Pulmonary artery endothelial cell (primary cell): Measurements from ENCODE around the gene ZFP91. TPM values are rescaled to one million over a fixed set of nuclear protein-coding genes. Genes with fewer than 3 reads are reported as not detected.

Source experiments
- DNase-seq: peaks from one replicate; pipeline ENCODE4 v3.0.0-alpha.2; 2011; ENCODE audit warnings: low read depth, low spot score
- total RNA-seq: library from RNA; depleted of rRNA; stranded (reverse); fragments of >200 nt; gene quantifications from 2 replicates; pipeline ENCODE4 v1.2.3, GENCODE V29; 2014

Gene ZFP91
- total RNA-seq, 1 donor from 2014 or later = 56.0 TPM

DNA sequence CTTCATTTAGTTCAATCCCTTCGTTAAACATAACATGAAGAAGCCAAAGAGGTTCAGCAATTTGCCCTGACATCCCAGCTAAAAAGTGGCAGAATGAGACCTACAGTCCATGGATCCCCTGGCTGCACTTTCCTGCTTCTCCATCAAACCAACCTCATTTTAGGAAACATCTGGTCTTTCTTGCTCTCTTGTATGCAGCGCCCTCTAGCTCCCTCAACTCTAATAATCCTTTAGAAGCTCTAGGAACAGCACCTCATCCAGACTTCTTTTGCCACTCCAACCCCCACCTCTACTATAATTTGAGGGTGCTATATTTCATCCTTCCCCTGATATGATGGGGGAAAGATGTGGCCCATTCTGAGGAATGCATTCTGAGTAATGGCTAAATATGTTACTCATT lies 51.0 kb downstream of the ZFP91 start:
- no peak for DNase-seq

DNA sequence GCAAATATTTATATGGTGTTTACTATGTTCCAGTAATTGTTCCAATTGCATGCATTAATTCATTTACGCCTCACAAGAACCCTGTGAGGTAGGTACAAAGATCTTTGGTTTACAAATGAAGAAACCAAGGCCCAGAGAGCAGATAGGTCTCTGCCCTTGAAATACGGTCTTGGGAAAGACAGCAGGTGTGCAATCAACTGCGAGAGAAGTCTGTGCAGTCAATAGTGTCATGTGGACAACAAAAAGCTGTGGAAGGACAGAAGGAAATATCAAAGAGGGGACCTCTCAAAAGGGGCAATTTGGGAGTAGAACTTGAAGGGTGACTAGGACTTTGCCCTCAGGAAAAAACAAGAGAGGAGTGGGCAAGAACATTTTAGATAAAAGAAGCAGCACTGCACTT lies 52.5 kb downstream of the ZFP91 start:
- DNase-seq = no peak

- DNase-seq = no peak
Observed at GRCh38 chr11:58632510-58632909, 53.6 kb downstream of the ZFP91 start.

- DNase-seq = no peak
Observed at GRCh38 chr11:58636587-58636986, 57.7 kb downstream of the ZFP91 start.

- no peak for DNase-seq
Observed at GRCh38 chr11:58637371-58637770, 58.5 kb downstream of the ZFP91 start.

DNA sequence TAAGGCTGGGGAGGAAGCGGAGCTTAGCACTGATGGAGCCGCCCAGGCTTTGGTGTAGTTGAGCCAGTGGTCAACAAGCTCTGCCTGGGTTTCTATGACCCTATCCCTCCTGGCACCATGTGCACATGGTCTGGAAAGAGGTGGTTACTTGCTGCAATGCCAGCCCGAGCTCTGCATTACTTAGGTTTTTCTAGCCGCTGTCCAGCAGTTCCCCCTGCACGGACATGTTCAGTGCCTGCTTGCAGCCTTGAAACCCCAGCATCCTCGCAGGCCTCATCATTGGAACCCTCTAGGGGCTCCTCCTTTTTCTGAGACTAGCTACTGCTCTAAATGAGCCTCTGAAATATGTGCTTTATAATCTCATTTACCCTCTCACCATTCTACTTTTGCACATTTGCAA lies 60.2 kb downstream of the ZFP91 start:
- no peak for DNase-seq

DNA sequence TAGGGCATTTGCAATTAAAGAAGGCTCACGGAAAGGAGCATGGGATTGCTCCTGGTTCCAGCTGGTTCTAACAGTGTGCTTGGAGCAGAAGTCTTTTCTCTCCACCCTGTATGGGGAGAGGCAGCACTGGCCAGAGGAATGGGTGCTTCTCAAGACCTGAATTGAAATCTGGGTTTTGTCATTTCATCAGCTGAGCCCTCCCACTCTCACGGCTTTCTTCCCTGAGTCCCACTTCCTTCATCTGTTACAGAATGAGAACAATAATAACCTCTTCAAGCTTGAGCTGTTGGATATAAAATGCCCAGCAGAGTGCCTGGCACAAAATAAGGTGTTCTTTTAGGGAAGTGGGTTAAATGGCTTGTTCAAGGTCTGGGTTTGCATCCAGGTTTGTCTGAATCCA lies 60.8 kb downstream of the ZFP91 start:
- DNase-seq = no peak

- no peak for DNase-seq
Observed at GRCh38 chr11:58640386-58641023, 61.6 kb downstream of the ZFP91 start.

- DNase-seq = no peak
Observed at GRCh38 chr11:58641341-58641740, 62.5 kb downstream of the ZFP91 start.

- DNase-seq = no peak
Observed at GRCh38 chr11:58641803-58642581, 63.1 kb downstream of the ZFP91 start.

DNA sequence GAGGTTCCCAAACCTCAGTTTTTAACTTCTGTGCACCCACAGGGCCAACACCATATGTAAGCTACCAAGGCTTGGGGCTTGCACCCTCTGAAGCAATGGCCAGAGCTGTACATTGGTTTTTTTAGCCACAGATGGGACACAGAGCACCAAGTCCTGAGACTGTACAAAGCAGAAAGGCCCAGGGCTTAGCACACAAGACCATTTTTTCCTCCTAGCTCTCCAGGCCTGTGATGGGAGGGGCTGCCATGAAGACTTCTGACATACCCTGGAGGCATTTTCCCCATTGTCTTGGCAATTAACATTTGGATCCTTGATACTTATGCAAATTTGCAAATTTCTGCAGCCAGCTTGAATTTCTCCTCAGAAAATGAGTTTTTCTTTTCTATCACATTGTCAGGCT lies 67.0 kb downstream of the ZFP91 start:
- no peak for DNase-seq

GRCh38 chr11:58647141-58647699 lies 68.4 kb downstream of the ZFP91 start:
- DNase-seq = no peak

DNA sequence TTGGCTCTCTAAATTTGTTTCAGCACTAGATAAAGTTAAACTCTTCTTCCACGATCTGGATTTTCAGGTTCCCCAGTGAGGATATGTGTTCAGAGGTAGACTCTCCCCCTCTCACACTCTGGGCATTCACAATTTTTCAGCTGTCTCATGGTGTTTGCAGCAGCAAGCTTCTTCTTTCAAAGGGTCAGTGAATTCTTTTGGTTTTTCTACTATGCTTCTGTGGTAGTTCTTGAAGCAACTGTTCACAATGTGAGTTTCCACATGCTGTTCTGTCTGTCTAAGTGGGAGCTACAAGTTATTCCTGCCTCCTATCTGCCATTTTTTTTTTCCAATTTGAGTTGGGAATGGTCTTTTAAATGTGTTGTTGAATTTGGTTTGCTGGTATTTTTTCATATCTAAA lies 69.0 kb downstream of the ZFP91 start:
- no peak for DNase-seq

DNA sequence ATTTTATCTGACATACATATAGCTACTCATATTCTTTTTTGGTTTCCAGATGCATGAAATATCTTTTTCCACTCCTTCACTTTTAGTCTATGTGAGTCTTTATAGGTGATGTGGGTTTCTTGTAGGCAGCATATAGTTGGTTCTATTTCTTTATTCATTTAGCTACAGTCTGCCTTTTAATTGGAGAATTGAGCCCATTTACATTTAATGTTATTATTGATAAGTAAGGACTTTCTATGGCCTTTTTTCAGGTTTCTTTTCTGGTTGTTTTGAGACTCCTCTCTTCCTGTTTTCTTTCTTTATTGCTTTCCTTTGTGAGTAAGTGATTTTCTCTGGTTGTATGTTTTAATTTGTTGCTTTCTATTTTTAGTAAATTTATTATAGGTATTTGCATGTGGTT lies 70.8 kb downstream of the ZFP91 start:
- DNase-seq = no peak

- DNase-seq = no peak
Observed at GRCh38 chr11:58650496-58650895, 71.6 kb downstream of the ZFP91 start.

- no peak for DNase-seq
Observed at GRCh38 chr11:58652726-58653280, 73.9 kb downstream of the ZFP91 start.

DNA sequence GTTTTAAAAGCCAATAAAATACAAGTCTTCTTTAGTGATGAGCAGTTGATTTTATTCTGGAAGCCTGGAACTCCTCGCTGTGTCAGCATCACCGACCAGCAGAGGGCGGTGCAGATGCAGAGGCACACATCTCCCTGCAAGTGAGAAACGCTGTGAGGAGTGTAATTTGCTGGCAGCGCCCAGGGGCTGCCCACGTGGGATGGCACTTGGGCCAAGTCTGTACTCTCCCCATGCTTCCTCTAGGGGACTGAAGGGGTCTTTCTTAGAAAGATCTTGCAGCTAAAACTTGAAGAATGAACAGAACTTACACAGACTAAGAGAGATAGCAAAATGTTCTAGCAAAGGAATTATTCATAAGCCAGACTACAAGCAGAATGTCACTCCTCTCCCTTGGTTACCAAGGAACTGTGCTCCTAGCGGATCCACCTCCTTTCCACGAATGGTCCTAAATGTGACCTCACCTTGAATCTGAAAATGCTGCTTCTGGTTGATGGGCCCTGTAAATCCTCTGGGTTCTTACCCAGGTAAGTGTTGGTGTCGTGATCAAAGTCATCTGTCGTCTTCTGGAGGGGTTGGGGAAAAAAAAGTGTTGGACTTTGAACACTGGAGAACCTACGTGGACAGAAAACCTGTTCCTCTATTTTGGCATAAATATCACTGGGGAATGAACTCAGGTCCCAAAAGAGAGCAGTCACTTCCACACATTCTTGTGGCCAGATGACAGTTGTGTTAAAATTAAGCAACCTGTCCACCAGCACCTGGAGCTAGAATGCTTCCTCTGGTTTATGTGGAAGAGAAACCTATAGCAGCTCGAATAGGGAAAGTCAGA lies 75.4 kb downstream of the ZFP91 start:
- peak; percentile 20 for DNase-seq

DNA sequence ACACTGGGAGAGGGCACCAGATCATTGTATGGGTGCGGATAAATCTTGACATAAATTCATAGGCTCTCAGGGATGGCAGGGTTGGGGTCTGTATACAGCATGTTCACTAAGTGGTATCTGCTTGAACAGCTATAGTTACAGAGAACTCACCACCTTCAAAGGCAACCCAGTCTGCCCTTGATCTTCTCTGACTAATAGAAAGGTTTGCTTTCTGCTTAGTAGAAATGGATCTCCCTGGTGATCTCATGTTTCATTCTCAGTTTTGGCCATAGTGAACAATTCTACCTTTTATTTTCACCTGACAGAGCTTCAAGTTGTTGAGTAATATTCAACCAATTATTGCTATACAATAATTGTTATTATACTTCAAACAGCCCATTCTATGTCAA lies 76.0 kb downstream of the ZFP91 start:
- DNase-seq = no peak

DNA sequence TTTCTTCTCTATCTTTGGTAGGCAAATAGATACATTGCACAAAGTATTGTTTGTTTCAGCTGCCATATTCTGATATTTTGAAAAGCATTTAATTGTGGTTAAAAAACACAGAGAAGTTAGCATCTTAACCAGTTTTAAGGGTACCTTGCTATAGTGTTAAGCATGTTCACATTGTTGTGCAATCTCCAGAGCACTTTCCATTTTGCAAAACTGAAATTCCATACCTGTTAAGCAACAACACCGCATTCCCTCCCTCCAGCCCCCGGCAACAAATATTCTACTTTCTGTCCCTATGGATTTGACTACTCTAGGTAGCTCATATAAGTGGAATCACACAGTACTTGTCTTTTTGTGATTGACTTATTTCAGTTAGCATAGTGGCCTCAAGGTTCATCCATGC lies 77.5 kb downstream of the ZFP91 start:
- no peak for DNase-seq

- no peak for DNase-seq
Observed at GRCh38 chr11:58658623-58659022, 79.8 kb downstream of the ZFP91 start.

- no peak for DNase-seq
Observed at GRCh38 chr11:58659404-58659803, 80.5 kb downstream of the ZFP91 start.
